Measurements from ENCODE around the gene DNMBP.
"Not testable (repeated sequence)": the region's sequence is repeated elsewhere in the genome, so short reads cannot be mapped to it uniquely, and the experiment has no call there.

Gene DNMBP

DNA sequence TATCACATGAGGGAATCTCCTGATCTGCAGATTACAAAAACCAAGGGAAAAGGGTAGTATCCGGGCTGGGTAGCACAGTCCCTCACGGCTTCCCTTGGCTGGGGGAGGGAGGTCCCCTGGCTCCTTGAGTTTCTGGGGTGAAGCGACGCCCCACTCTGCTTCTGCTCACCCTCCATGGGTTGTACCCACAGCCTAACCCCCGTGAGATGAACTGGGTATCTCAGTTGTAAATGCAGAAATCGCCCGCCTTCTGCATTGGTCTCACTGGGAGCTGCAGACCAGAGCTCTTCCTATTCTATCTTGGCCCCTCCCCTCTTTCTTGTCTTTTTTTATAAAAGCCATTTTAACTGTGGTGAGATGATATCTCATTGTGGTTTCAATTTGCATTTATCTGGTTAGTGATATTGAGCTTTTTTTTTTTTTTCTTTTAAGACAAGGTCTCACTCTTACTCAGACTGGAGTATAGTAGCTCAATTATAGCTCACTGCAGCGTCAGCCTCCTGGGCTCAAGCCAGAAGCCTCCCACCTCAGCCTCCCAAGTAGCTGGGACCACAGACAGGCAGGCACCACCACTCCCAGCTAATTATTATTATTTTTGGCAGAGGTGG, 139.5 kb downstream of the DNMBP start:
- no peak overlapping the region for H3K4me3 ChIP-seq (ENCODE audit: low read depth, low read length)
- no peaks in the 10 kb centered on the region; the same call in 1 of the 2 replicates for H3K4me1 ChIP-seq (ENCODE audit: control insufficient read depth, insufficient read depth, low read length)
- 0 out of 2 replicates have a peak, but pooled peaks cover 4% of the 10 kb centered on the region for H3K9me3 ChIP-seq (ENCODE audit: control insufficient read depth, insufficient read depth, low read depth, low read length)
- H3K27ac ChIP-seq (ENCODE audit: low read depth, low read length): no peak overlapping the region
- no peaks in the 10 kb centered on the region for H3K27me3 ChIP-seq (ENCODE audit: control insufficient read depth, insufficient read depth, low read length)
- H3K36me3 ChIP-seq (ENCODE audit: control insufficient read depth, insufficient read depth, low read length): peaks cover 1% of the 10 kb centered on the region; the same call in 1 of the 2 replicates
- no peak overlapping the region for H3K9ac ChIP-seq (ENCODE audit: low read length)

DNA sequence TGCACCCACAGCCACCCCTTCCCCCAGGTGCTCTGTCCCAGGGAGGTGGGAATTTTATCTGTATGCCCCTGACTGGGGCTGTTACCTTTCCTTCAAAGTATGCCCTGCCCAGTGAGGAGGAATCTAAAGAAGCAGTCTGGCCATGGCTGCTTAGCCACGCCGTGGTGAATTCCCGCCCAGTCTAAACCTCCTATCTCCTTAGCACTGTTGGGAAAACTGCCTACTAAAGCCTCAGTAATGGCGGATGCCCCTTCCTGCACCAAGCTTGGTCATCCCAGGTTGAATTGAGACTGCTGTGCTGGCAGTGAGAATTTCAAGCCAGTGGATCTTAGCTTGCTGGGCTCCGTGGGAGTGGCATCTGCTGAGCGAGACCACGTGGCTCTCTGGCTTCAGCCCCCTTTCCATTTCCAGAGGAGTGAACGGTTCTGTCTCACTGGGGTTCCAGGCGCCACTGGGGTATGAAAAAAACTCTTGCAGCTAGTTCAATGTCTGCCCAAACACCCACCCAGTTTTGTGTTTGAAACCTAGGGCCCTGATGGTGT, 140.1 kb downstream of the DNMBP start:
- Histone ChIP-seq H3K9ac (ENCODE audit: low read length) (no peak overlapping the region), H3K27me3 (ENCODE audit: control insufficient read depth, insufficient read depth, low read length) (no peaks in the 10 kb centered on the region), H3K4me1 (ENCODE audit: control insufficient read depth, insufficient read depth, low read length) (no peaks in the 10 kb centered on the region; the same call in 1 of the 2 replicates), H3K36me3 (ENCODE audit: control insufficient read depth, insufficient read depth, low read length) (no peaks in the 10 kb centered on the region), H3K27ac (ENCODE audit: low read depth, low read length) (no peak overlapping the region), H3K4me3 (ENCODE audit: low read depth, low read length) (no peak overlapping the region), H3K9me3 (ENCODE audit: control insufficient read depth, insufficient read depth, low read depth, low read length) (0 out of 2 replicates have a peak, but pooled peaks cover 4% of the 10 kb centered on the region)

DNA sequence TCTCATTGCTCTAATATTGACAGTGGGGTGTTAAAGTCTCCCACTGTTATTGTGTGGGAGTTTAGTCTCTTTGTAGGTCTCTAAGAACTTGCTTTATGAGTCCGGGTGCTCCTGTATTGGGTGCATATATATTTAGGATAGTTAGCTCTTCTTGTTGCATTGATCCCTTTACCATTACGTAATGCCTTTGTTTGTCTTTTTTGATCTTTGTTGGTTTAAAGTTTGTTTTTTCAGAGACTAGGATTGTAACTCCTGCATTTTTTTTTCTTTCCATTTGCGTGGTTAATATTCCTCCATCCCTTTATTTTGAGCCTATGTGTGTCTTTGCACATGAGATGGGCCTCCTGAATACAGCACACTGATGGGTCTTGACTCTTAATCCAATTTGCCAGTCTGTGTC, 142.5 kb downstream of the DNMBP start:
- H3K27me3 ChIP-seq (ENCODE audit: control insufficient read depth, insufficient read depth, low read length); H3K9ac ChIP-seq (ENCODE audit: low read length); H3K4me1 ChIP-seq (ENCODE audit: control insufficient read depth, insufficient read depth, low read length); H3K9me3 ChIP-seq (ENCODE audit: control insufficient read depth, insufficient read depth, low read depth, low read length); H3K27ac ChIP-seq (ENCODE audit: low read depth, low read length); H3K4me3 ChIP-seq (ENCODE audit: low read depth, low read length); H3K36me3 ChIP-seq (ENCODE audit: control insufficient read depth, insufficient read depth, low read length): not testable (repeated sequence)

DNA sequence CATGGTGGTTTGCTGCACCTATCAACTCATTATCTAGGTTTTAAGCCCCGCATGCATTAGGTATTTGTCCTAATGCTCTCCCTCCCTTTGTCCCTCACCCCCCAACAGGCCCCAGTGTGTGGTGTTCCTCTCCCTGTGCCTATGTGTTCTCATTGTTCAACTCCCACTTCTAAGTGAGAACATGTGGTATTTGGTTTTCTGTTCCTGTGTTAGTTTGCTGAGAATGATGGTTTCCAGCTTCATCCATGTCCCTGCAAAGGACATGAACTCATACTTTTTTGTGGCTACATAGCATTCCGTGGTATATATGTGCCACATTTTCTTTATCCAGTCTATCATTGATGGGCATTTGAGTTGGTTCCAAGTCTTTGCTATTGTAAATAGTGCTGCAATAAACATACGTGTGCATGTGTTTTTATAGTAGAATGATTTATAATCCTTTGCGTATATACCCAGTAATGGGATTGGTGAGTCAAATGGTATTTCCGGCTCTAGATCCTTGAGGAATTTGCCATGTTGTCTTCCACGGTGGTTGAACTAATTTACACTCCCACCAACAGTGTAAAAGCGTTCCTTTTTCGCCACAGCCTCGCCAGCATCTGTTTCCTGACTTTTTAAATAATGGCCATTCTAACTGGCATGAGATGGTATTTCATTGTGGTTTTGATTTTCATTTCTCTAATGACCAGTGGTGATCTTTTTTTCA, 146.1 kb downstream of the DNMBP start:
- not testable (repeated sequence) for H3K27ac ChIP-seq (ENCODE audit: low read depth, low read length); H3K36me3 ChIP-seq (ENCODE audit: control insufficient read depth, insufficient read depth, low read length); H3K9me3 ChIP-seq (ENCODE audit: control insufficient read depth, insufficient read depth, low read depth, low read length); H3K9ac ChIP-seq (ENCODE audit: low read length); H3K4me1 ChIP-seq (ENCODE audit: control insufficient read depth, insufficient read depth, low read length); H3K27me3 ChIP-seq (ENCODE audit: control insufficient read depth, insufficient read depth, low read length); H3K4me3 ChIP-seq (ENCODE audit: low read depth, low read length)

DNA sequence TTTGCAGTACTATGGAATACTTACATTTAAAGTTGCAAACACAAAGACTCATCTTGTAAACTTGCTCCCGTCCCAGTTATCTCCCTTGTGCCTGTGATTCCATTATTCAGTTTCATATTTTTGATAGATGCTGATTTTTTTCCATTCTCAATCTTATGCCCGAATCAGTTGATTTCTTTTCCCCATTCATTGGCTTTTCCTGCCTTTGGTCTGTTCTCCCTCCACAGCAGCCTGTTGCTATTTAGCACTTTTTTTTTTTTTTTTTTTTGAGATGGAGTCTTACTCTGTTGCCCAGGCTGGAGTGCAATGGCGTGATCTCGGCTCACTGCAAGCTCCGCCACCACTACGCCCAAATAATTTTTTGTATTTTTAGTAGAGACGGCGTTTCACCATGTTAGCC, 149.3 kb downstream of the DNMBP start:
- Histone ChIP-seq H3K27ac (ENCODE audit: low read depth, low read length) (no peak overlapping the region), H3K4me3 (ENCODE audit: low read depth, low read length) (no peak overlapping the region), H3K36me3 (ENCODE audit: control insufficient read depth, insufficient read depth, low read length) (no peaks in the 10 kb centered on the region), H3K27me3 (ENCODE audit: control insufficient read depth, insufficient read depth, low read length) (no peaks in the 10 kb centered on the region), H3K4me1 (ENCODE audit: control insufficient read depth, insufficient read depth, low read length) (peaks cover 8% of the 10 kb centered on the region; the same call in 1 of the 2 replicates), H3K9ac (ENCODE audit: low read length) (no peak overlapping the region), H3K9me3 (ENCODE audit: control insufficient read depth, insufficient read depth, low read depth, low read length) (no peaks in the 10 kb centered on the region)

DNA sequence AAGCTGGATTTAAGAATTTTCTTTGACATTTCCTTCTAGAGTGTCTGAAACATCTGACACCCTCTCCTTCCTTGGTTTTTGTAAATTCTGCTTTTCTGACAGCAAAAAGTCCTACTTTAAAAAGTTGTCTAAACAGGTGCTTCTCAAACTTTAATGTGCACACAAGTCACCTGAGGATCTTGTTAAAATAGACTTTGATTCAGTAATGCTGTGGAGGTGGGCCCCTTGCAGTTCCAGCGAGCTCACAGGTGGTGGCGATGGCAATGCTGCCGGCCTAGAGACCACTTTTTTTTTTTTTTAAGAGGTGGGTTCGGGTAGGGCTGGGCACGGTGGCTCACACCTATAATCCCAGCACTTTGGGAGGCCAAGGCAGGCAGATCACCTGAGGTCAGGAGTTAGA, 150.2 kb downstream of the DNMBP start:
- H3K27me3 ChIP-seq (ENCODE audit: control insufficient read depth, insufficient read depth, low read length): no peaks in the 10 kb centered on the region
- no peak overlapping the region for H3K27ac ChIP-seq (ENCODE audit: low read depth, low read length)
- no peak overlapping the region for H3K4me3 ChIP-seq (ENCODE audit: low read depth, low read length)
- H3K9me3 ChIP-seq (ENCODE audit: control insufficient read depth, insufficient read depth, low read depth, low read length): no peaks in the 10 kb centered on the region
- H3K36me3 ChIP-seq (ENCODE audit: control insufficient read depth, insufficient read depth, low read length): no peaks in the 10 kb centered on the region
- H3K4me1 ChIP-seq (ENCODE audit: control insufficient read depth, insufficient read depth, low read length): peaks cover 10% of the 10 kb centered on the region; the same call in 1 of the 2 replicates
- no peak overlapping the region for H3K9ac ChIP-seq (ENCODE audit: low read length)

DNA sequence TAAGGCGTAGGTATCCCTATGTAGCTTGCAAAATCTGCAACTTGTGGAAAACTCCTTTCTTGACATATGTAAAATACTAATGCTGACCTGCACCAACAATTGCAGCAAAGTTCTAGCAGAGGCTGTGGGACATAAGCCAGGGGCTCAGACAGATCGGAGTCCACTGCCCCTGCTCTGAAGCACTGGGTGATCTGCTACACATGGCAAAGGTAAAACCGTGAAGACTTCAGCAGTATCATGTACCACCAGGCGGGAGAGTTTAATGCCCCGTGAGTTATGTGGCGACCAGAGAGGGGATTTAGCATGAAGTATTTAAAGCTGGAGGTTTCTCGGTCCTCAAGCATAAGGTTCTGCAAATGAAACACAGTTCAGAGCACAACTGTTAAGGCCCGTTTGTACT, 150.9 kb downstream of the DNMBP start:
- no peaks in the 10 kb centered on the region for H3K9me3 ChIP-seq (ENCODE audit: control insufficient read depth, insufficient read depth, low read depth, low read length)
- H3K27me3 ChIP-seq (ENCODE audit: control insufficient read depth, insufficient read depth, low read length): no peaks in the 10 kb centered on the region
- H3K4me3 ChIP-seq (ENCODE audit: low read depth, low read length): no peak overlapping the region
- H3K4me1 ChIP-seq (ENCODE audit: control insufficient read depth, insufficient read depth, low read length): peaks cover 13% of the 10 kb centered on the region; the same call in 1 of the 2 replicates
- no peaks in the 10 kb centered on the region for H3K36me3 ChIP-seq (ENCODE audit: control insufficient read depth, insufficient read depth, low read length)
- no peak overlapping the region for H3K9ac ChIP-seq (ENCODE audit: low read length)
- H3K27ac ChIP-seq (ENCODE audit: low read depth, low read length): no peak overlapping the region

DNA sequence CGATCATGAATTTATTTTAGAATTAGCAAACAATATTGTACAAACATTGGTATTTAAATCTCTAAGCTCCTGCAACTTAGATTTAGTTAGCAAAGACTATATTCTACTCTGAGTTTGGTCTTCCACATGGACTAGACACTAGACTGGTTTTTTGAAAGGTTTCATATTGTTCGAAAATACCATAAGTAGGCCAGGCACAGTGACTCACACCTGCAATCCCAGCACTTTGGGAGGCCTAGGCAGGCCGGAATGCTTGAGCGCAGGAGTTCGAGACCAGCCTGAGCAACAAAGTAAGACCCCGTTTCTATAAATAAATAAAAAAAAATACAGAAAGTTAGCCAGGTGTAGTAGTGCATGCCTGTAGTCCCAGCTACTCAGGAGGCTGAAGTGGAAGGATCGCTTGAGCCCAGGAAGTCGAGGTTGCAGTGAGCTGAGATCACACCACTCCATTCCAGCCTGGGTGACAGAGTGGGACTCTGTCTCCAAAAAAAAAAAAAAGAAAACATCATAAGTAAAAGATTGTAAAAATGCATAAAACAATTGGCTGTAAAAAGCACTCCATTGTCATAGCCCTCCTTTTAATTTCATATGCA, 154.2 kb downstream of the DNMBP start:
- Histone ChIP-seq H3K27ac (ENCODE audit: low read depth, low read length) (no peak overlapping the region), H3K4me1 (ENCODE audit: control insufficient read depth, insufficient read depth, low read length) (peaks cover 38% of the 10 kb centered on the region), H3K9ac (ENCODE audit: low read length) (no peak overlapping the region), H3K9me3 (ENCODE audit: control insufficient read depth, insufficient read depth, low read depth, low read length) (no peaks in the 10 kb centered on the region), H3K27me3 (ENCODE audit: control insufficient read depth, insufficient read depth, low read length) (no peaks in the 10 kb centered on the region), H3K4me3 (ENCODE audit: low read depth, low read length) (no peak overlapping the region), H3K36me3 (ENCODE audit: control insufficient read depth, insufficient read depth, low read length) (no peaks in the 10 kb centered on the region)

DNA sequence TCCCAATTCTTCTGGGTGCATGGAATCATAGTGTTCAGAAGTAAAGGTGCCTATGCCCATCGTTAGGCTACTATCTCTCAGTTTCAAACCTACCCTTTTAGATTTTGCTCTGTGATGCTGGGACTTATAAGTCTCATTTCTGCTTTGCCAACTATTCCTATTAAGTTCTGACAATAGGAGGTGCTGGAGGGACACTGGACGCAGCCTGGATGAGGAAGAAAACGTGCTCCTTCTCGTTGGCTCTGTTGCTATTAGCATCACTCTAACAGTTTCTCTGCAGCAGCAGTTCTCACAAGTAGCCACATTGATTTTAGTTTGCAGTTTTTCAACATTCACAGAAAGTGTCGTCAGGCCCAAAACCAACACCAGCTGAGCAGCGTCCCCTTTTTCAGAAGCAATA, 154.9 kb downstream of the DNMBP start:
- H3K27me3 ChIP-seq (ENCODE audit: control insufficient read depth, insufficient read depth, low read length): no peaks in the 10 kb centered on the region
- H3K9ac ChIP-seq (ENCODE audit: low read length): no peak overlapping the region
- no peaks in the 10 kb centered on the region for H3K9me3 ChIP-seq (ENCODE audit: control insufficient read depth, insufficient read depth, low read depth, low read length)
- H3K4me1 ChIP-seq (ENCODE audit: control insufficient read depth, insufficient read depth, low read length): peaks cover 45% of the 10 kb centered on the region
- no peak overlapping the region for H3K4me3 ChIP-seq (ENCODE audit: low read depth, low read length)
- H3K27ac ChIP-seq (ENCODE audit: low read depth, low read length): no peak overlapping the region
- H3K36me3 ChIP-seq (ENCODE audit: control insufficient read depth, insufficient read depth, low read length): no peaks in the 10 kb centered on the region

DNA sequence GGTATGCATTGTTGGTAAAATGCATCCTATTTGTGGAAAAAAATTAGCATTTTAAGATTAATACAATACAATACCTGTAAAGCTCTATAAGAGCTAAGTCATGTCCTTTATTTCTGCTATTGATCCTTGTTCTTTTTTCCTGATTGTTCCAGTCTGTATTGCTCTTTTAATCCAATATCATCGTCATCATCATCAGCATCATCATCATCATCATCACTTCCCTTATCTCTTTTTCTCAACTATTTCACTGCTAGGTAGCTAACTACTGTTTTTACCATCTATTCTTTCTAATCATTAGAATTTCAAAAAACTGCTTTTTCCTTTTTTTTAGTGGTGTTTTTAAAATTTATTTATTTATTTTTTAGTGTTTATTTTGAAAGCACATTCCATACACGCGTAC, 156.1 kb downstream of the DNMBP start:
- H3K4me3 ChIP-seq (ENCODE audit: low read depth, low read length): no peak overlapping the region
- H3K36me3 ChIP-seq (ENCODE audit: control insufficient read depth, insufficient read depth, low read length): no peaks in the 10 kb centered on the region
- H3K9me3 ChIP-seq (ENCODE audit: control insufficient read depth, insufficient read depth, low read depth, low read length): no peaks in the 10 kb centered on the region
- peaks cover 54% of the 10 kb centered on the region for H3K4me1 ChIP-seq (ENCODE audit: control insufficient read depth, insufficient read depth, low read length)
- no peak overlapping the region for H3K27ac ChIP-seq (ENCODE audit: low read depth, low read length)
- H3K9ac ChIP-seq (ENCODE audit: low read length): no peak overlapping the region
- no peaks in the 10 kb centered on the region for H3K27me3 ChIP-seq (ENCODE audit: control insufficient read depth, insufficient read depth, low read length)

Data from HUES6 (cell line).